Psoas muscle (tissue), 8 donors: ENCODE measurements around the gene GNAZ. TPM values are rescaled to one million over a fixed set of nuclear protein-coding genes. Genes with fewer than 3 reads are reported as not detected.

ENCODE experiments used
- ATAC-seq, 4 donors: fragments of 200-7000 bp; cut with Tn5 transposase; one replicate each; pipeline ENCODE4 v1.9.1; 2020; ENCODE audit warnings: moderate library complexity in 3 of 4, mild to moderate bottlenecking in 2 of 4
- DNase-seq, 2 donors: peaks; one replicate each; pipeline ENCODE4 v3.0.0-alpha.2; 2020
- H3K27ac ChIP-seq: fragments of 200-600 bp; one replicate; pipeline ENCODE4 v1.8.0; 2022
- H3K27me3 ChIP-seq, 3 donors: fragments of 200-600 bp in 1 of 3; one replicate each; pipeline versions ENCODE4 v1.6.1 to v1.8.0; 2013 to 2022; ENCODE audit warnings: low read length in 2 of 3, mild to moderate bottlenecking in 2 of 3, moderate library complexity in 1 of 3; ENCODE audit not compliant: insufficient read depth in 3 of 3
- H3K36me3 ChIP-seq, 2 donors: fragments of 200-600 bp in 1 of 2; one replicate each; pipeline versions ENCODE4 v1.6.1 to v1.8.0; 2013 to 2022; ENCODE audit warnings: low read depth in 1 of 2, mild to moderate bottlenecking in 1 of 2, moderate library complexity in 1 of 2; ENCODE audit not compliant: insufficient read depth in 1 of 2
- H3K4me1 ChIP-seq: fragments of 200-600 bp; one replicate; pipeline ENCODE4 v1.8.0; 2022
- H3K4me3 ChIP-seq: fragments of 200-600 bp; one replicate; pipeline ENCODE4 v1.8.0; 2022; ENCODE audit warnings: mild to moderate bottlenecking
- H3K9me3 ChIP-seq: fragments of 200-600 bp; one replicate; pipeline ENCODE4 v1.8.0; 2022
- WGBS, 3 donors: extraction: QIAGEN DNeasy Blood & Tissue Kit; methylation state at CpG; one replicate each; pipeline versions ENCODE4 v1.1.6 to v1.1.7; 2013; 5-methylcytosine and 5-hydroxymethylcytosine counted together
- intact Hi-C, 2 donors: fragments of 100-400 bp; cut with DNase I; formaldehyde crosslinking; loops; one replicate each; pipeline versions ENCODE4 v1.11.0 to v1.14.2; 2022
- polyA plus RNA-seq, 3 donors: library from polyadenylated mRNA; stranded (reverse); fragments of 200-250 nt; gene quantifications; one replicate each; pipeline ENCODE4 v1.2.3, GENCODE V29; 2013
- total RNA-seq, 4 donors: library from RNA; stranded (reverse); fragmentation: NEBNext Ultra II Directional in 2 of 4; extraction: Animal tissue kit (Norgen Biotek cat#: 25700) in 2 of 4; gene quantifications; one replicate each; pipeline versions ENCODE4 v1.2.1 to v1.2.4, GENCODE V29; 2021 to 2023
- TF ChIP-seq, protein P1 (sequence below): fragments of 200-600 bp; IDR thresholded peaks from one replicate; pipeline ENCODE4 v1.8.0; 2022; ENCODE audit warnings: antibody characterized with exemption
- donor health status: healthy with polysubstance abuse.
- donor health status: DM: no; HTN: no; CAD: no; lungs with moderate emphysema.
- donor health status: Bipolar disorder and iron deficiency.
- donor health status: healthy.
- donor health status: DM: yes; HTN: yes; CAD: no.
- donor health status: DM: no; HTN: no; CAD: no.
- donor health status: DM: no; HTN: no; CAD: no.
- donor health status: DM: yes; HTN: yes; CAD: no.

Gene GNAZ
- total and polyA plus RNA-seq, 7 donors, result 0.99 to 3.9 (median 1.7) TPM

DNA sequence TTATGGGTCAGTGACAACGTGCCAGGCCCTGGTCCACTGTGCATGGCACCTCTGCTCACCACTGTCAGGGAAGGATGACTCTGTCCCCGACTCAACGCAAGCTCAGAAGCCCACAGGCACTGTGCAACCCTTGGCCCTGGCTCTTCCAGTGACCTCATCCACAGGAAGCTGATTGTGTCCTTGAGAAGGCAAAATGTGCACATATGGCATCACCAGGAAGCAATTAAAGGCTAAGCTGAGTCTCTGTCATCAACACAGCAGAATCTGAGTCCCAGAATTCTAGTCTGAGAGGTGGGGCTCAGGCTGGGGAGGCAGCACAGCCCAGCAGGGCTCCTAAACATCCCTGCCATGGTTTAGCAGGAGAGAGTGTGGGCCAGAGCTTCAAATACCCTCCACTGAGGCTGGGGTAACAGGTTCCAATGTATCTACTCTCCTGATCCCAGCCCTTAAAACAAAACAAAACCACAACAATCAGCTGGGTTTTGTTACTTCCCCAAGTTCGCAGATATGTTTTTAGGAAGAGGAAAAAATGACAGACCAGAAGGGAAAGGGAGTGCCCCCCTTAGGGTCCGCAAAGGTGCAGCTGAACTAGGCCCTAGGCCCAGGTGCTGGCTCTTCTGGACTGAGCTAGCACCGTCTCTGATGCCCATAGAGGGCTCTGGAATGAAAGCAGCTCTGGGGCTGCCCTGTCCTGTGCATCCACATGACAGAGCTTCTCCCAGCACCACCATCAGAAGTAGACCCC lies 33.5 kb upstream of the GNAZ start:
- peaks cover 0 to 22% (median 1%) of the 10 kb centered on the region in 3 donors for H3K27me3 ChIP-seq
- H3K36me3 ChIP-seq, result no peaks in the 10 kb centered on the region
- 54 to 70% (median 68%) methylated on average over 6 of the region's 6 CpGs for WGBS, 3 donors
- H3K4me3 ChIP-seq, result no peak overlapping the region
- DNase-seq (no peak), ATAC-seq (no peak)
- TF ChIP-seq, protein P1, sequence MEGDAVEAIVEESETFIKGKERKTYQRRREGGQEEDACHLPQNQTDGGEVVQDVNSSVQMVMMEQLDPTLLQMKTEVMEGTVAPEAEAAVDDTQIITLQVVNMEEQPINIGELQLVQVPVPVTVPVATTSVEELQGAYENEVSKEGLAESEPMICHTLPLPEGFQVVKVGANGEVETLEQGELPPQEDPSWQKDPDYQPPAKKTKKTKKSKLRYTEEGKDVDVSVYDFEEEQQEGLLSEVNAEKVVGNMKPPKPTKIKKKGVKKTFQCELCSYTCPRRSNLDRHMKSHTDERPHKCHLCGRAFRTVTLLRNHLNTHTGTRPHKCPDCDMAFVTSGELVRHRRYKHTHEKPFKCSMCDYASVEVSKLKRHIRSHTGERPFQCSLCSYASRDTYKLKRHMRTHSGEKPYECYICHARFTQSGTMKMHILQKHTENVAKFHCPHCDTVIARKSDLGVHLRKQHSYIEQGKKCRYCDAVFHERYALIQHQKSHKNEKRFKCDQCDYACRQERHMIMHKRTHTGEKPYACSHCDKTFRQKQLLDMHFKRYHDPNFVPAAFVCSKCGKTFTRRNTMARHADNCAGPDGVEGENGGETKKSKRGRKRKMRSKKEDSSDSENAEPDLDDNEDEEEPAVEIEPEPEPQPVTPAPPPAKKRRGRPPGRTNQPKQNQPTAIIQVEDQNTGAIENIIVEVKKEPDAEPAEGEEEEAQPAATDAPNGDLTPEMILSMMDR, result no peak
- no peak overlapping the region for H3K27ac ChIP-seq
- no peaks in the 10 kb centered on the region for H3K4me1 ChIP-seq
- intact Hi-C loops, result no loop called here
- H3K9me3 ChIP-seq, result no peaks in the 10 kb centered on the region

DNA sequence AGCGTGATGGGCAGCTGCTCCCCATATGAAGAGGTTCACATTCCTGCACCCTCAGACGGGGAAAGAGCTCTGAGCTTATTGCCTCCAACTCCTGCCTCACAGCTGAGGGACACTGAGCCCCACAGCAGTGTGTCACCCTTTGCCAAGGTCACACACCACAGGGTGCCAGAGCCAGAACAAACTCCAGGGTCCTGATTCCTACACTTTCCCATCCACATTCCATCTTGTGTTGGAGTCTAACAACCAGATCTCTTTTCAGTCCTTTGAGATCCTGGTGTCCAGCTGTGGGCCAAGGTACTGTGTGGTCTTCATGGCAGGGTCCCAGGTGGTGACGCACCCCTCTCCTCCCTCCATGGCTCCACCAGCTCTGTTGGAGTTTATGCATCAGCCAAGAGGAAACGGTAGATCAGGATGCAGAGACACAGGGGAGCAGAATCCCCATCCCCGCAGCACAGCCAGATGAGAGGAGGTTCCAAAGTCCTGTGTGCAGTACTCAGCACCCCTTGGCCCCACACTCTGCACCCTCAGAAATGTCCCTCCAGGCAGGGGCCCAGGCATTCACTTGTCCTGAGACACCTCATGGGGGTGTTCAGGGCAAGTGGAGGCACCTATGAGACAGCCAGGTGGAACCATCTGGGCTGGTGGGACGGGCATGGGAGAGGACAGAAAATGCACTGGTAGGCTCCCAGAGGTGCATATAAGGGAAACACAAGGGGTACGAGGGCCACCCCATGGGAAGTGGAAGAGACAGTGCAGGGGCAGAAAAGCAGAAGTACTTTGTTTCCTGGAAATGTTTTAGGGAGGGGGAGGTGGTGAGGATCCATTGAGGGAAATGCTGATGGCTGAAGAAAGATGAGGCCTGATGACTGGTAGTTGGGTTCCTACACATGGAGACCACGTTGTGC lies 32.6 kb upstream of the GNAZ start:
- peaks cover 0 to 22% (median 1%) of the 10 kb centered on the region in 3 donors for H3K27me3 ChIP-seq
- WGBS, 3 donors, result 72 to 84% (median 81%) methylated on average over 8 of the region's 8 CpGs
- no peak for ATAC-seq

GRCh38 chr22:23038334-23038642 lies 32.0 kb upstream of the GNAZ start:
- DNase-seq (no peak), ATAC-seq (no peak)
- TF ChIP-seq, protein P1, result no peak
- no peaks in the 10 kb centered on the region for H3K9me3 ChIP-seq
- H3K4me1 ChIP-seq, result no peaks in the 10 kb centered on the region
- H3K4me3 ChIP-seq, result no peak overlapping the region
- H3K27me3 ChIP-seq, result peaks cover 0 to 22% (median 1%) of the 10 kb centered on the region in 3 donors
- WGBS, 3 donors, result 90 to 96% (median 93%) methylated on average over 6 of the region's 6 CpGs
- no peaks in the 10 kb centered on the region for H3K36me3 ChIP-seq
- intact Hi-C loops, result no loop called here
- H3K27ac ChIP-seq, result no peak overlapping the region

More for the DNA sequence above, 32.6 kb upstream of the GNAZ start:
- Histone ChIP-seq H3K36me3 (no peaks in the 10 kb centered on the region), H3K27ac (no peak overlapping the region), H3K9me3 (no peaks in the 10 kb centered on the region), H3K4me1 (no peaks in the 10 kb centered on the region), H3K4me3 (no peak overlapping the region)
- TF ChIP-seq, protein P1, result no peak
- intact Hi-C loops, result no loop called here
- no peak for DNase-seq

DNA sequence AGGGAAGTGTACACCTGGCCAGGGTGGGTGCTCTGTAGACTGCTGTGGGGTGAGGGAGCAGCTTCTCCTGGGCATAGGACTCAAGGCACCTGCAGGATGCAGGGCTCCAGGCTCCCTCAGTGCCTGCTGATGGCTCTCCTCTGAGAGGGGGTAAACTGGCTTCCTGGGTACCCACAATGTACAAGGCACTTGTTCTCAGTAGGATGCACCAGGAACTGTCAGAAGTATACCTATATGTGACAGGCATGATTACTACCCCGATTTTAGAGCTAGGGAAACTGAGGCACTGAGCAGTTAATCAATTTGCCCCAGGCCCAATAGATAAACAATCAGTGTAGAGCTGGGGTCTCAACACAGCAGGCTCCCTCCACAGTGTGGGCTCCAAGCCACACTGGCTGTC lies 31.4 kb upstream of the GNAZ start:
- peaks cover 0 to 22% (median 1%) of the 10 kb centered on the region in 3 donors for H3K27me3 ChIP-seq
- H3K4me1 ChIP-seq, result no peaks in the 10 kb centered on the region
- ATAC-seq (no peak), DNase-seq (no peak)
- 89 to 100% (median 94%) methylated on average over 1 of the region's 1 CpG for WGBS, 3 donors
- intact Hi-C loops, result no loop called here
- H3K4me3 ChIP-seq, result no peak overlapping the region
- H3K9me3 ChIP-seq, result no peaks in the 10 kb centered on the region
- no peak overlapping the region for H3K27ac ChIP-seq
- TF ChIP-seq, protein P1, result no peak
- no peaks in the 10 kb centered on the region for H3K36me3 ChIP-seq
